ENCODE data around the gene SAMD11. TPM values are rescaled to one million over a fixed set of nuclear protein-coding genes. Genes with fewer than 3 reads are reported as not detected.

The SAMD11 gene
- total RNA-seq, 4 donors from 2014 or later: 14.2 to 21.2 (median 17.4) TPM

DNA sequence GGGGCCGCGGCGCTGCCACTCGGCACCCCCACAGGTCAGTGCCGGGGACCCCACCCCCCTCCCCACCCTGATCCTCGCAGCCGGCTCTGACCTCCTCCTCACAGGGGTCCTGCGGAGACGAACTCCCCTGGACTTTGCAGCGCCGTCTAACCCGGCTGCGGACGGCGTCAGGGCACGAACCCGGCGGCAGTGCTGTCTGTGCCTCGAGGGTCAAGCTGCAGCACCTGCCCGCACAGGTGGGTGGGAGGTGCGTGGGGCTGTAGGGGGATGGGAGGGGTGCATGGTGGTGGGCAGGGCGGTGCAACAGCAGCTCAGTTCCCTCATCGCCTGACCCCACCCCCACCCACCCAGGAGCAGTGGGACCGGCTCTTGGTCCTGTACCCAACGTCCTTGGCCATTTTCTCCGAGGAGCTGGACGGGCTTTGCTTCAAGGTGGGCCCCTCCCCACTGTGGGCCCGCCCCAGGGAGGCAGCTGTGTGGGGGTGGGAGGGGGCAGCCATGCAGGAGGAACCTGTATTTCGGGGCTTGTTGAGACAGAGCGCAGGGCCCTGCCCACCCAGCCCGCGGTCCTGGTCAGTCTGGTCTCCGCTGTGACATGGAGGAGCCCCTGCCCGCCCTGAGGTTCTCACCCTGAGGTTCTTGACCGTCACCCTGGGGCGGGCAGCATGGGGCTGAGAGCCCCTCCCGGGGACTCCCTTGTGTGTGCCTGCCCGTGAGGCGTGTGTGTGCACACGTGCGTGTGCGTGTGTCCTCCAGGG, 47.4 kb downstream of the SAMD11 start:
- no peak for ATAC-seq
- H3K36me3 ChIP-seq: no peaks in the 10 kb centered on the region
- no peaks in the 10 kb centered on the region for H3K9me3 ChIP-seq
- H3K27me3 ChIP-seq: peaks cover 92% of the 10 kb centered on the region
- H3K4me3 ChIP-seq: no peak overlapping the region
- H3K4me1 ChIP-seq: peaks cover 0 to 26% (median 13%) of the 10 kb centered on the region in 3 donors
- TF ChIP-seq, protein P1, sequence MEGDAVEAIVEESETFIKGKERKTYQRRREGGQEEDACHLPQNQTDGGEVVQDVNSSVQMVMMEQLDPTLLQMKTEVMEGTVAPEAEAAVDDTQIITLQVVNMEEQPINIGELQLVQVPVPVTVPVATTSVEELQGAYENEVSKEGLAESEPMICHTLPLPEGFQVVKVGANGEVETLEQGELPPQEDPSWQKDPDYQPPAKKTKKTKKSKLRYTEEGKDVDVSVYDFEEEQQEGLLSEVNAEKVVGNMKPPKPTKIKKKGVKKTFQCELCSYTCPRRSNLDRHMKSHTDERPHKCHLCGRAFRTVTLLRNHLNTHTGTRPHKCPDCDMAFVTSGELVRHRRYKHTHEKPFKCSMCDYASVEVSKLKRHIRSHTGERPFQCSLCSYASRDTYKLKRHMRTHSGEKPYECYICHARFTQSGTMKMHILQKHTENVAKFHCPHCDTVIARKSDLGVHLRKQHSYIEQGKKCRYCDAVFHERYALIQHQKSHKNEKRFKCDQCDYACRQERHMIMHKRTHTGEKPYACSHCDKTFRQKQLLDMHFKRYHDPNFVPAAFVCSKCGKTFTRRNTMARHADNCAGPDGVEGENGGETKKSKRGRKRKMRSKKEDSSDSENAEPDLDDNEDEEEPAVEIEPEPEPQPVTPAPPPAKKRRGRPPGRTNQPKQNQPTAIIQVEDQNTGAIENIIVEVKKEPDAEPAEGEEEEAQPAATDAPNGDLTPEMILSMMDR (IDR thresholded peaks at IDR 0.05): no peak
- TF ChIP-seq EP300 (IDR thresholded peaks at IDR 0.05) (no peak), POLR2A (IDR thresholded peaks at IDR 0.05) (no peak), POLR2AphosphoS5 (IDR thresholded peaks at IDR 0.05) (no peak)
- H3K27ac ChIP-seq: no peak overlapping the region
- no CpG with 5 or more reads among the region's 42 CpGs for WGBS, 2 donors (ENCODE audit: low coverage in 1 of 2)

DNA sequence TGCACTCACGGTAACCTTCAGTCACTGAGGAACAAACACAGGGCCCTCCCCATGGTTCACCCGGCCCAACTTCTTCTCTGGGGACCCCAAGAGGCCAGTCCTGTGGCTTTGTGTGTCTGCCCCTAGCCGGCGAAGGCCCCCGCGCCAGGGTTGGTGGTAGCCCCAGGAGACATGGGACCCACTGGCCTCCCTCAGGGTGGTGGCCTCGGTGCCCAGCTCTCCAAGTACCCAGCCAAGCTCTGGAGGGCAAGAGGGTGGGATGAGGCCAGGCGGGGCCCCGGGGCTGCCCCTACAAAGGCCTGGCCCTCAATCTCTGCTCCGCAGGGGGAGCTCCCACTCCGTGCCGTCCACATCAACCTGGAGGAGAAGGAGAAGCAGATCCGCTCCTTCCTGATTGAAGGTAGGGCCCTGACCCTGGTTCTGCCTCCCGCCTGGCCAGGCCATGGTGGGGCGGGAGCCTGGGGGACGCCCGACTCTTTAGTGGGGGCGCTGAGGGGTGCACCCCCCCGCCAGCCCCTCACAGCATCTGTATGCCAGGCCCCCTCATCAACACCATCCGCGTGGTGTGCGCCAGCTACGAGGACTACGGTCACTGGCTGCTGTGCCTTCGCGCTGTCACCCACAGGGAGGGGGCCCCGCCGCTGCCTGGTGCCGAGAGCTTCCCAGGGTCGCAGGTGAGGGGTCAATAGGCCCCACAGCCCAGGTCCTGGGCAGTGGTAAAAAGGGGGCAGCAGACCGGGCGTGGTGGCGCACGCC, 48.2 kb downstream of the SAMD11 start:
- Histone ChIP-seq H3K4me1 (peaks cover 0 to 22% (median 9%) of the 10 kb centered on the region in 3 donors), H3K4me3 (no peak overlapping the region), H3K27ac (no peak overlapping the region), H3K36me3 (no peaks in the 10 kb centered on the region), H3K27me3 (peaks cover 96% of the 10 kb centered on the region), H3K9me3 (no peaks in the 10 kb centered on the region)
- 80% methylated on average over 1 of the region's 34 CpGs; no CpG with 5 or more reads in 1 of the 2 donors for WGBS, 2 donors (ENCODE audit: low coverage in 1 of 2)
- no peak for ATAC-seq
- TF ChIP-seq, protein P1 (IDR thresholded peaks at IDR 0.05): no peak
- TF ChIP-seq POLR2AphosphoS5 (IDR thresholded peaks at IDR 0.05) (no peak), POLR2A (IDR thresholded peaks at IDR 0.05) (no peak), EP300 (IDR thresholded peaks at IDR 0.05) (no peak)

DNA sequence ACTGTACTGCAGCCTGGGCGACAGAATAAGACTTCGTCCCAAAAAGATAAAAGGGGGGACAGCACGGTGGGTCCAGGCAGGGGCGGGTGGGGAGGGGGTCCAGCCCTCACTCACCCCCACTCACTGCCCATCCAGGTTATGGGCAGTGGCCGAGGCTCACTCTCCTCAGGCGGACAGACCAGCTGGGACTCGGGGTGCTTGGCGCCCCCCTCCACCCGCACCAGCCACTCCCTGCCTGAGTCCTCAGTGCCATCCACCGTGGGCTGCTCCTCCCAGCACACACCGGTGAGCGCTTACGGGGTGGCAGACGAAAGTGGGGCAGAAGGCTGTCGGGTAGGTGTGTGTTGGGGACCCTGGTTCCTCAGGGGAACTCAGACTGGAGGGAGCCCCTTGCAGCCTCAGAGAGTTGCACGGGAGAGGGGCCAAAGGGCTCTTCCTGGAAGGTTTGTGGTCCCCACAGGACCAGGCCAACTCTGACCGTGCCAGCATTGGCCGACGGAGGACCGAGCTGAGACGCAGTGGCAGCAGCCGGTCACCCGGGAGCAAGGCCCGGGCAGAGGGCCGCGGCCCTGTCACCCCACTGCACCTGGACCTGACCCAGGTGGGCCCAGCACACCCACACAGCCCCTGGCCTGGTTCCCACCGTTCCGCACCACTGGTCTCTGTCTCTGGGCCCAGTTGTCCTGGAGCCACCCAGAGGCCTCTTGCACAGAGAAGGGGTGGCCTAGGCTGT, 49.2 kb downstream of the SAMD11 start:
- no peak overlapping the region for H3K4me3 ChIP-seq
- 40% methylated on average over 1 of the region's 28 CpGs; no CpG with 5 or more reads in 1 of the 2 donors for WGBS, 2 donors (ENCODE audit: low coverage in 1 of 2)
- peaks cover 0 to 14% (median 5%) of the 10 kb centered on the region in 3 donors for H3K4me1 ChIP-seq
- no peaks in the 10 kb centered on the region for H3K9me3 ChIP-seq
- TF ChIP-seq, protein P1 (IDR thresholded peaks at IDR 0.05): no peak
- TF ChIP-seq POLR2AphosphoS5 (IDR thresholded peaks at IDR 0.05): no peak
- no peak for TF ChIP-seq POLR2A (IDR thresholded peaks at IDR 0.05)
- no peak for TF ChIP-seq EP300 (IDR thresholded peaks at IDR 0.05)
- no peak for ATAC-seq
- no peaks in the 10 kb centered on the region for H3K36me3 ChIP-seq
- no peak overlapping the region for H3K27ac ChIP-seq
- peaks cover 86% of the 10 kb centered on the region for H3K27me3 ChIP-seq

DNA sequence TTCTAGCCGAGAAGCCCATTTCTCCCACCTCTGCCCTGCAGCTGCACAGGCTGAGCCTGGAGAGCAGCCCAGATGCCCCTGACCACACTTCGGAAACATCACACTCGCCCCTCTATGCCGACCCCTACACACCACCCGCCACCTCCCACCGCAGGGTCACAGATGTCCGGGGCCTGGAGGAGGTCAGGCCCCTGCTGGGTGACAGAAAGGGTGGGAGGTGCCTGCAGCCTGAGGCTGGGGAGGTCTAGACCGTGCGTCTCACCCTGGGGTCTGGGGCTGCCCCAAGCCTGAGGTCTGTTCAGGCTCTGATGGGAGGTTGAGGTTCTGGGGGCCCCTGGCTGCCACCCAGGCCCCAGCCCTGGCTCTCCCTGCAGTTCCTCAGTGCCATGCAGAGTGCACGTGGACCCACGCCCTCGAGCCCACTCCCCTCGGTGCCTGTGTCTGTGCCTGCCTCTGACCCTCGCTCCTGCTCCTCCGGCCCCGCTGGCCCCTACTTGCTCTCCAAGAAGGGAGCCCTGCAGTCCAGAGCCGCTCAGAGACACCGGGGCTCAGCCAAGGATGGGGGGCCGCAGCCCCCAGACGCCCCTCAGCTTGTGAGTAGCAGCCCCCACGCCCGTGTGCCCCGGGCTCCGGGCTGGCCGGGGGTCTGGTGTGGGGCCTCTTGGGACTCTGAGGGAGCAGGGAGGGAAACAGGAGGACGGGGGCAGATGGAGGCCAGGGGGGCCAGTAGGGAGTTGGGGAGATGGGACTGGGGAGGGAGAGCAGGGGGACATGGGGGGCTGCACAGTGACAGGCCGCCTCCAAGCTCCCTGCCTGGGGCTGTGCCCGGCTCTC, 50.0 kb downstream of the SAMD11 start:
- WGBS, 2 donors (ENCODE audit: low coverage in 1 of 2): 70% methylated on average over 2 of the region's 28 CpGs; no CpG with 5 or more reads in 1 of the 2 donors
- ATAC-seq: no peak
- Histone ChIP-seq H3K4me1 (peaks cover 0 to 14% (median 5%) of the 10 kb centered on the region in 3 donors), H3K4me3 (no peak overlapping the region), H3K36me3 (no peaks in the 10 kb centered on the region), H3K27me3 (peaks cover 86% of the 10 kb centered on the region), H3K27ac (no peak overlapping the region), H3K9me3 (no peaks in the 10 kb centered on the region)
- TF ChIP-seq, protein P1 (IDR thresholded peaks at IDR 0.05): no peak
- no peak for TF ChIP-seq POLR2AphosphoS5 (IDR thresholded peaks at IDR 0.05)
- no peak for TF ChIP-seq EP300 (IDR thresholded peaks at IDR 0.05)
- TF ChIP-seq POLR2A (IDR thresholded peaks at IDR 0.05): no peak

Data from gastroesophageal sphincter (tissue), 4 donors.